K562 (cell line): ENCODE data around the gene TMPRSS6.

Experiments used
- CREB1 ChIP-seq, 2 experiments: sonication (generic) in 1 of 2; formaldehyde crosslinking in 1 of 2; IDR thresholded peaks; 2 replicates each; pipeline versions ENCODE4 v1.6.1 to v1.8.0; 2012 to 2022; ENCODE audit warnings: inconsistent platforms in 1 of 2, mild to moderate bottlenecking in 1 of 2, missing genetic modification reagents in 1 of 2, moderate library complexity in 1 of 2
- NFIC ChIP-seq: fragments of 450-650 bp; IDR thresholded peaks from 2 replicates; pipeline ENCODE4 v1.6.1; 2017; ENCODE audit warnings: mild to moderate bottlenecking, inconsistent platforms
- POLR2AphosphoS5 ChIP-seq: IDR thresholded peaks from 2 replicates; pipeline ENCODE4 v1.6.1; 2011; ENCODE audit warnings: mild to moderate bottlenecking, low read depth, low read length, moderate library complexity; ENCODE audit not compliant: control insufficient read depth, insufficient read depth
- SMAD1 ChIP-seq: fragments of 150-350 bp; IDR thresholded peaks from 2 replicates; pipeline ENCODE4 v1.6.1; 2014; ENCODE audit warnings: low read length, low read depth; ENCODE audit not compliant: partially characterized antibody
- SRF ChIP-seq, 2 experiments: fragments of 250-450, 450-650 bp in 1 of 2; sonication (Bioruptor Pico) in 1 of 2; sonication (generic) in 1 of 2; formaldehyde crosslinking; IDR thresholded peaks; 2 replicates each; pipeline versions ENCODE4 v1.5.0 to v1.5.1; 2020 to 2022; ENCODE audit warnings: mild to moderate bottlenecking in 1 of 2, missing genetic modification reagents in 1 of 2
- ZNF121 ChIP-seq: sonication (generic); formaldehyde crosslinking; conservative IDR thresholded peaks from 2 replicates; pipeline ENCODE4 v1.8.0; 2022; ENCODE audit warnings: missing genetic modification reagents
- TF ChIP-seq, protein P1 (sequence below): fragments of 250-450 bp; sonication (Bioruptor Pico); IDR thresholded peaks from 2 replicates; pipeline ENCODE4 v1.4.0; 2020; ENCODE audit warnings: mild to moderate bottlenecking, moderate library complexity
- TF ChIP-seq, protein P2 (sequence below): sonication (generic); formaldehyde crosslinking; IDR thresholded peaks from 2 replicates; pipeline ENCODE4 v1.9.0; 2022; ENCODE audit warnings: mild to moderate bottlenecking, missing genetic modification reagents

DNA sequence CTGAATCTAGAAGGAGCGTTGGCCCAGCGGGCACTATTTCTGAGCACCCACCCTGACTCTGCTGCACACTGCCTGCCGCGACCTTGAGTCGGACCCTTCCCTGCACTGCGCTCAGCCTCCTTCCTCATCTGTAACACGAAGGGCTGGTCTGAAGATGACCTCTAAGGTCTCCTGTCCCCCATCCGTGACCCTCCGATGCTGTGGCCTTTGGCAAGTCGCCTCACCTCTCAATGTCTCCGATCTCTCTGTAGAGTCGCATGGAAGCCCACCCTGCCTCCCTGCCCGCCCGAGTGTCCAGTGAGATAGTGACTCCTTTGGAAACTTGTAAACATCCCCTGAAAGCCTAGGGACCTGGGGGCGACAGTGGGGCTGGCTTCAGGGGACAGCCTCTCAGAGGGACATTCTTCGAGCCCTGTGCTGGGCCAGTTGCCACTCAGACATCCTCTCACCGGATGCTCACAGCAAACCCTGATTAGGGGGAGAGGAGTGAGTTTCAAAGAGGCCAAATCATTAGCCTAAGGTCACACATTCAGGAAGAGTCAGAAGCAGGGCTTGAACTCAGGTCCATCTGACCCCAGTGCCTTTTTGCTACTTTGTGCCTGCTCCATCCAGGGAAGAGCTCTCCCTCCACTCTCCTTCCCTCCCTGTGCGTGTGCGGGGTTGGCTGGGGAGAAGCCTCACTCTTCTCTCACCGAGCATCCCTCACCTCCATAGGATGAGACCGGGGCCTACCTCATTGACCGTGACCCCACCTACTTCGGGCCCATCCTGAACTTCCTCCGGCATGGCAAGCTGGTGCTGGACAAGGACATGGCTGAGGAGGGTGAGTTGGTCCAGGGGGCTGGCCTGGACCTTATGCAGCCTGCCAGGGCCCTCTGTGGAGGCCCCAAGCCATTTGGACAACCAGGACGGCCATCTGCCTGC is 56.9 kb downstream of the TMPRSS6 start:
- no peak for TF ChIP-seq NFIC
- TF ChIP-seq POLR2AphosphoS5, result no peak
- TF ChIP-seq, protein P1, sequence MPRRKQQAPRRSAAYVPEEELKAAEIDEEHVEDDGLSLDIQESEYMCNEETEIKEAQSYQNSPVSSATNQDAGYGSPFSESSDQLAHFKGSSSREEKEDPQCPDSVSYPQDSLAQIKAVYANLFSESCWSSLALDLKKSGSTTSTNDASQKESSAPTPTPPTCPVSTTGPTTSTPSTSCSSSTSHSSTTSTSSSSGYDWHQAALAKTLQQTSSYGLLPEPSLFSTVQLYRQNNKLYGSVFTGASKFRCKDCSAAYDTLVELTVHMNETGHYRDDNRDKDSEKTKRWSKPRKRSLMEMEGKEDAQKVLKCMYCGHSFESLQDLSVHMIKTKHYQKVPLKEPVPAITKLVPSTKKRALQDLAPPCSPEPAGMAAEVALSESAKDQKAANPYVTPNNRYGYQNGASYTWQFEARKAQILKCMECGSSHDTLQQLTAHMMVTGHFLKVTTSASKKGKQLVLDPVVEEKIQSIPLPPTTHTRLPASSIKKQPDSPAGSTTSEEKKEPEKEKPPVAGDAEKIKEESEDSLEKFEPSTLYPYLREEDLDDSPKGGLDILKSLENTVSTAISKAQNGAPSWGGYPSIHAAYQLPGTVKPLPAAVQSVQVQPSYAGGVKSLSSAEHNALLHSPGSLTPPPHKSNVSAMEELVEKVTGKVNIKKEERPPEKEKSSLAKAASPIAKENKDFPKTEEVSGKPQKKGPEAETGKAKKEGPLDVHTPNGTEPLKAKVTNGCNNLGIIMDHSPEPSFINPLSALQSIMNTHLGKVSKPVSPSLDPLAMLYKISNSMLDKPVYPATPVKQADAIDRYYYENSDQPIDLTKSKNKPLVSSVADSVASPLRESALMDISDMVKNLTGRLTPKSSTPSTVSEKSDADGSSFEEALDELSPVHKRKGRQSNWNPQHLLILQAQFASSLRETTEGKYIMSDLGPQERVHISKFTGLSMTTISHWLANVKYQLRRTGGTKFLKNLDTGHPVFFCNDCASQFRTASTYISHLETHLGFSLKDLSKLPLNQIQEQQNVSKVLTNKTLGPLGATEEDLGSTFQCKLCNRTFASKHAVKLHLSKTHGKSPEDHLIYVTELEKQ (CRISPR knock-in tag), result no peak
- TF ChIP-seq SMAD1, result no peak
- TF ChIP-seq SRF (CRISPR knock-in tag; IDR thresholded peaks at IDR 0.05), result no peak
- TF ChIP-seq CREB1 (IDR thresholded peaks at IDR 0.05), result no peak
- no peak for TF ChIP-seq CREB1 (CRISPR knock-in tag; IDR thresholded peaks at IDR 0.05)
- TF ChIP-seq, protein P2, sequence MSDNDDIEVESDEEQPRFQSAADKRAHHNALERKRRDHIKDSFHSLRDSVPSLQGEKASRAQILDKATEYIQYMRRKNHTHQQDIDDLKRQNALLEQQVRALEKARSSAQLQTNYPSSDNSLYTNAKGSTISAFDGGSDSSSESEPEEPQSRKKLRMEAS (CRISPR knock-in tag), result no peak
- no peak for TF ChIP-seq ZNF121 (CRISPR knock-in tag)
